NB4 (cell line): ENCODE measurements around the gene ATXN7L1.
"Not testable (repeated sequence)": the region's sequence is repeated elsewhere in the genome, so short reads cannot be mapped to it uniquely, and the experiment has no call there.

Source experiments
- DNase-seq: peaks from one replicate; pipeline ENCODE4 v3.0.0; 2010; ENCODE audit warnings: low read depth
- H3K4me3 ChIP-seq: one replicate; pipeline ENCODE4 v1.5.1; 2011; ENCODE audit warnings: mild to moderate bottlenecking, low read depth, low read length, moderate library complexity
- MYC ChIP-seq: IDR thresholded peaks from 2 replicates; pipeline ENCODE4 v1.6.1; 2011; ENCODE audit warnings: low read depth, low read length
- POLR2A ChIP-seq: IDR thresholded peaks from 2 replicates; pipeline ENCODE4 v1.6.1; 2011; ENCODE audit warnings: mild to moderate bottlenecking; ENCODE audit not compliant: insufficient read length; ENCODE audit errors: extremely low read depth
- TF ChIP-seq, protein P1 (sequence below): IDR thresholded peaks from one replicate; pipeline ENCODE4 v1.5.1; 2012; ENCODE audit warnings: low read depth, low read length
- TF ChIP-seq, protein P2 (sequence below): IDR thresholded peaks from 2 replicates; pipeline ENCODE4 v1.6.1; 2011; ENCODE audit warnings: low read depth, low read length

The ATXN7L1 gene

DNA sequence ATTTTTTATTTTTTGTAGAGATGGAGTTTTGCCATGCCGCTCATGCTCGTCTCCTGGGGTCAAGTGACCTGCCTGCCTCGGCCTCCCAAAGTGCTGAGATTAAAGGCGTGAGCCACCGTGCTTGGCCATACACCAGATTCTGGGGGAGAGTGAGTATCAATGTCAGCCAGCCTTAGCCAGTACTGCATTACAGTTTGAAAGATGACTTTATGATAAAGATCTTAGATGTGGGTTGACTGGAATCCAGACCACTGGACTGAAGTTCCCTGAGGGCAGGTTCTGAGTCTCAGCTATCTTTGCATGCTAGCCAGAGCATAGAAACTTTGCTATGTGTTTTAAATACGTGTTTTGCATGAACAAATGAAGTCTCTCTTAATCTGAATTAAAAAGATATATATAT is 177.9 kb downstream of the ATXN7L1 start:
- TF ChIP-seq POLR2A (no peak), MYC (no peak)
- TF ChIP-seq, protein P1, sequence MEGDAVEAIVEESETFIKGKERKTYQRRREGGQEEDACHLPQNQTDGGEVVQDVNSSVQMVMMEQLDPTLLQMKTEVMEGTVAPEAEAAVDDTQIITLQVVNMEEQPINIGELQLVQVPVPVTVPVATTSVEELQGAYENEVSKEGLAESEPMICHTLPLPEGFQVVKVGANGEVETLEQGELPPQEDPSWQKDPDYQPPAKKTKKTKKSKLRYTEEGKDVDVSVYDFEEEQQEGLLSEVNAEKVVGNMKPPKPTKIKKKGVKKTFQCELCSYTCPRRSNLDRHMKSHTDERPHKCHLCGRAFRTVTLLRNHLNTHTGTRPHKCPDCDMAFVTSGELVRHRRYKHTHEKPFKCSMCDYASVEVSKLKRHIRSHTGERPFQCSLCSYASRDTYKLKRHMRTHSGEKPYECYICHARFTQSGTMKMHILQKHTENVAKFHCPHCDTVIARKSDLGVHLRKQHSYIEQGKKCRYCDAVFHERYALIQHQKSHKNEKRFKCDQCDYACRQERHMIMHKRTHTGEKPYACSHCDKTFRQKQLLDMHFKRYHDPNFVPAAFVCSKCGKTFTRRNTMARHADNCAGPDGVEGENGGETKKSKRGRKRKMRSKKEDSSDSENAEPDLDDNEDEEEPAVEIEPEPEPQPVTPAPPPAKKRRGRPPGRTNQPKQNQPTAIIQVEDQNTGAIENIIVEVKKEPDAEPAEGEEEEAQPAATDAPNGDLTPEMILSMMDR: no peak
- TF ChIP-seq, protein P2, sequence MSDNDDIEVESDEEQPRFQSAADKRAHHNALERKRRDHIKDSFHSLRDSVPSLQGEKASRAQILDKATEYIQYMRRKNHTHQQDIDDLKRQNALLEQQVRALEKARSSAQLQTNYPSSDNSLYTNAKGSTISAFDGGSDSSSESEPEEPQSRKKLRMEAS: no peak
- no peak for DNase-seq
- no peak overlapping the region for H3K4me3 ChIP-seq

DNA sequence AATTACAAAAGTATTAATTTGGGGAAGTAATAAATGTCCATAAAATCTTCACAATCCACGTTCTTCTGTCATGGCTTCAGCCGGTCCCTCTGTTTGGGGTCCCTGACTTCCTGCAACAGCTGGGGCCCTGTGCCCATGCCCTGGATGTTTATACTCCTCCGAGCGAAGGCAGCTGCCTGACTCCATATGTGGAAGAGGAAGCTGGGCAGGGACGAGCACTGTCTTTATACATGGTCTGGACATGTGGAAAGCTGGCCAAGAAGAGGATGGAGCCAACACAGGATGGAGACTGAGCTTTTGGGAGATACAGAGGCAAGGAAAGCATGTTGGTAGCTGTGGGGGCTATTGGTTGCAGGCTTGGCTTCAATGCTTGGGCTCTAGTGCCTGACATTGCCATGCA is 178.6 kb downstream of the ATXN7L1 start:
- TF ChIP-seq POLR2A (no peak), MYC (no peak)
- TF ChIP-seq, protein P1: no peak
- TF ChIP-seq, protein P2: no peak
- DNase-seq: no peak
- H3K4me3 ChIP-seq: no peak overlapping the region

DNA sequence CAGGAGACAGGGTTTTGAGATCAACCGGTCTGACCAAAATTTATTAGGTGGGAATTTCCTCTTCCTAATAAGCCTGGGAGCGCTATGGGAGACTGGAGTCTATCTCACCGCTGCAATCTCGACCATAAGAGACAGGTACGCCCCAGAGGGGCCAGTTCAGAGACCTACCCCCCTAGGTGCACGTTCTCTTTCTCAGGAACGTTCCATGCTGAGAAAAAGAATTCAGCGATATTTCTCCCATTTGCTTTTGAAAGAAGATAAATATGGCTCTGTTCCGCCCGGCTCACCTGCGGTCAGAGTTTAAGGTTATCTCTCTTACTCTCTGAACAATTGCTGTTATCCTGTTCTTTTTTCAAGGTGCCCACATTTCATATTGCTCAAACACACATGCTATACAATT is 179.2 kb downstream of the ATXN7L1 start:
- H3K4me3 ChIP-seq, DNase-seq: not testable (repeated sequence)

DNA sequence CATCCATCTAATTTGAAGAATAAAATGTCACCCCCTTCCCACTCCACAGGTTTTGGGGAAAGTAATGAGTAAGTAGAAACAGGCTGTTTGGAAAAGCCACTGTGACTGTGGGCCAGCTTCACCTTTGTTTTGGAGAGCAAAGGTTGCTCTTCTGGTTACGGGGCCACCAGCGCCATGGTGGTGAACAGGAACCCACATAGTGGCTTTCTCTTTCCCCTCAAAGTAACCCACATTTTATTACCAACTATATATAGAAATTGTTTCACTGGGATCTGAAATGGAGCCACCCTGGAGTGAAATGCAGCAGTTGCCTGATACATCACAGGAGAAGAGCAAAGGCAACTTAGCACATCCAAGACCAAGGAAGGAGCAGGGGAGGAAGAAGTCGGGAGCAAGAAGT is 182.8 kb downstream of the ATXN7L1 start:
- no peak overlapping the region for H3K4me3 ChIP-seq
- no peak for DNase-seq
- TF ChIP-seq, protein P1: no peak
- TF ChIP-seq, protein P2: no peak
- TF ChIP-seq POLR2A (no peak), MYC (no peak)

DNA sequence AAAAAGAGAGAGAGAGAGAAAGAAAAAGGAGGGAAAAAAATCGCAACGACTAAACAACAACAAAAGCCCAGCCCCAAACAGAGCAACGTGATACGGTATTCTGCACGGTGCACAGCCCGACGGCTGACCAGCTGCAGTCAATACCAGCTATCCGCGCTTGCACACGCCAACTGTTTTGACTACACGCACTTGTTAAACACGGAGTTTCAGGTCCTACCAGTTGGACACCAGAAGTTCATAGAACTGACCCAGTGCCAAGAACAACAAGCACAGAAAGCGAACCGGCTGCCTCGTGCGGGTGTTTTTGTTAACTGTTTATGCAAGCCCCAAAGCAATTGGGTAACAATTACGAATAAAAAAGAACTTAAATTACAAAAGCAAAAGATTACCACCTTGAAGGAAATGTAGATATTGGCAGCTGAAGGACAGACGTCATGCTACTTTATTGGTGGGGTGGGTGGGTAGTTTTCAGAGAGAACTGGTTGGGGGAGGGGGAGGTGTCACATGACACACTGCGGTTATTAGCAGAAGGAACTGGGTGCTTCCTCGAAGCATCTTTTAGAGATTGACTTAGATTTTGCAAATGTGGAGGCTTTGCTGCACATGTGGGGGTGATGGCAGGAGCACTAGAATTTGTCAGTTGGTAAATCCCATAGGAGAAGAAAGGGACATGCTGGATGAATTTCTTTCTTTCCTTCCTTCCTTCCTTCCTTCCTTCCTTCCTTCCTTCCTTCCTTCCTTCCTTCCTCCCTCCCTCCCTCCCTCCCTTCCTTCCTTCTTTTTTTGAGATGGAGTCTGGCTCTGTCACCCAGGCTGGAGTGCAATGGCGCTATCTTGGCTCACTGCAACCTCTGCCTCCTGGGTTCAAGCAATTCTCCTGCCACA is 184.5 kb downstream of the ATXN7L1 start:
- TF ChIP-seq MYC (no peak), POLR2A (no peak)
- TF ChIP-seq, protein P2: peak; percentile 26; the same call in 1 of the 2 replicates
- TF ChIP-seq, protein P1: no peak
- peak overlapping the region; percentile 45 for H3K4me3 ChIP-seq
- peak; percentile 65 for DNase-seq

DNA sequence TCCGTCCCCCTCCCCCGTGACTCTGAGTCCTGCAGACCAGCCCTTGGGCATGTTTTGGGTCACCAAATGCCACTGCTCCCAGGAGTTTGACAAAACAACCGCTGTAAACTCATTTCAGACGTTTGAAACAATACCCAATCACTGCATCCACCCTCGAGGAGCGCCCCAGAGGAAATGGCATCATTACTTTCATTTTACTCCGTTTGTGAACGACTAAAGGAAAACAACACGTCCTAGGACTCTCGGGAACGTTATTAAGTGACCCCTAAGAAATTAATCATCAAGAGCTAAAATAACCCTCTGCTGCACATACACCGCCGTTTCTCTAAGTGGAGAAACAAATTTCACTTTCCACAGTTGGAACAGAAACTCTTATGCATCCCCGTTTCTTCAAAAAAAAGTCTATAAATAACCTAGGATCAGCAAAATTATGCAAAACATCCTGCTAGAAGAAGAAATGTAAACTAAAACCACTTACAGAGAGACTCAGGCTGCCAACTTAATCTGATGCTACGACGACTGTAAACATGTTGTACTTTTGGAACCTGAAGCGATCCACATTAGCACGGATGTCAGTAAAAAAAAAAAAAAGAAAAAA is 185.2 kb downstream of the ATXN7L1 start:
- TF ChIP-seq, protein P1: no peak
- TF ChIP-seq POLR2A (no peak), MYC (no peak)
- TF ChIP-seq, protein P2: no peak

More for the DNA sequence above, 185.2 kb downstream of the ATXN7L1 start:
- no peak for DNase-seq
- peak overlapping the region; percentile 45 for H3K4me3 ChIP-seq
